G401.6 (cell line): ENCODE data around the gene ZNF134.

Experiments
- FAIRE-seq: peaks from 2 replicates; lab custom pipeline; 2012; peaks lifted over from hg19 to GRCh38; lab: Jason Lieb, UNC

The ZNF134 gene

GRCh38 chr19:57613941-57614743, at the start of gene ZNF134:
Gene ZNF134 (plus strand): TSS chr19:57614242. CDS start chr19:57619469, 5,227 bp downstream.
- FAIRE-seq = peak; percentile 72

- no peak for FAIRE-seq
Measured at GRCh38 chr19:57566396-57567265, 47.4 kb upstream of the ZNF134 start.

GRCh38 chr19:57570707-57571106, 43.3 kb upstream of the ZNF134 start:
- no peak for FAIRE-seq

- FAIRE-seq = no peak
Measured at GRCh38 chr19:57572415-57572947, 41.6 kb upstream of the ZNF134 start.

- FAIRE-seq = no peak
Measured at GRCh38 chr19:57576661-57577060, 37.4 kb upstream of the ZNF134 start.

- FAIRE-seq = peak; percentile 98
Measured at GRCh38 chr19:57578487-57579205, 35.4 kb upstream of the ZNF134 start, which contains the start of gene ZNF416. Gene ZNF416 (minus strand): TSS chr19:57578911. CDS start chr19:57578704, 207 bp downstream.

- FAIRE-seq = no peak
Measured at GRCh38 chr19:57583104-57583520, 30.9 kb upstream of the ZNF134 start.

- no peak for FAIRE-seq
Measured at GRCh38 chr19:57583521-57584416, 30.3 kb upstream of the ZNF134 start, which contains the start of gene ZIK1. Gene ZIK1 (plus strand): TSS chr19:57584145. CDS start chr19:57584357, 212 bp downstream.

- FAIRE-seq = no peak
Measured at GRCh38 chr19:57587529-57587928, 26.5 kb upstream of the ZNF134 start.

- FAIRE-seq = no peak
Measured at GRCh38 chr19:57599377-57599760, 14.7 kb upstream of the ZNF134 start.

GRCh38 chr19:57599761-57600383, 14.2 kb upstream of the ZNF134 start, which contains the start of gene ZNF530:
Gene ZNF530 (plus strand): TSS chr19:57599885. CDS start chr19:57604346, 4,461 bp downstream.
- peak; percentile 93 for FAIRE-seq

- no peak for FAIRE-seq
Measured at GRCh38 chr19:57606931-57607330, 7.1 kb upstream of the ZNF134 start.

- FAIRE-seq = no peak
Measured at GRCh38 chr19:57611113-57611512, 2.9 kb upstream of the ZNF134 start.

- no peak for FAIRE-seq
Measured at GRCh38 chr19:57615346-57615745, 1.3 kb downstream of the ZNF134 start.

- no peak for FAIRE-seq
Measured at GRCh38 chr19:57620673-57621348, 6.8 kb downstream of the ZNF134 start.

GRCh38 chr19:57623091-57623490, 9.0 kb downstream of the ZNF134 start:
- FAIRE-seq = no peak

- peak; percentile 93 for FAIRE-seq
Measured at GRCh38 chr19:57632987-57633831, 19.2 kb downstream of the ZNF134 start, which contains the start of gene ZNF211. Gene ZNF211 (plus strand): TSS chr19:57633168. CDS start chr19:57633347, 179 bp downstream.

GRCh38 chr19:57633832-57634131, 19.7 kb downstream of the ZNF134 start:
- no peak for FAIRE-seq

- FAIRE-seq = no peak
Measured at GRCh38 chr19:57637379-57637778, 23.3 kb downstream of the ZNF134 start.
